Fibroblast of skin of right biceps (primary cell): ENCODE results near the gene NLRX1.
A peak's percentile ranks its signal among the peaks of the same experiment; 100 is the strongest.
"Not testable (repeated sequence)": the region's sequence is repeated elsewhere in the genome, so short reads cannot be mapped to it uniquely, and the experiment has no call there.

ENCODE experiments used
- DNase-seq: peaks from one replicate; pipeline ENCODE4 v3.0.0-alpha.2; 2013

The NLRX1 gene

GRCh38 chr11:119168471-119169281, at the start of gene NLRX1:
Gene NLRX1, plus strand, starts transcription at chr11:119168725. Its CDS starts 2,679 bp downstream, at chr11:119171404.
- peak; percentile 85 for DNase-seq

- no peak for DNase-seq
Measured at GRCh38 chr11:119118946-119119345, 49.6 kb upstream of the NLRX1 start.

- DNase-seq: peak; percentile 54
Measured at GRCh38 chr11:119120639-119121007, 47.9 kb upstream of the NLRX1 start.

- DNase-seq: peak; percentile 99
Measured at GRCh38 chr11:119121008-119121810, 47.3 kb upstream of the NLRX1 start, which contains the start of gene HINFP. Gene HINFP, plus strand, starts transcription at chr11:119121580. Its CDS starts 5,365 bp downstream, at chr11:119126945.

GRCh38 chr11:119121811-119122124, 46.8 kb upstream of the NLRX1 start:
- DNase-seq: no peak

- no peak for DNase-seq
Measured at GRCh38 chr11:119125821-119126220, 42.7 kb upstream of the NLRX1 start.

- no peak for DNase-seq
Measured at GRCh38 chr11:119126675-119127268, 41.8 kb upstream of the NLRX1 start.

GRCh38 chr11:119130662-119131061, 37.9 kb upstream of the NLRX1 start:
- DNase-seq: no peak

GRCh38 chr11:119134389-119134978, 34.0 kb upstream of the NLRX1 start:
- no peak for DNase-seq

GRCh38 chr11:119139276-119139675, 29.2 kb upstream of the NLRX1 start:
- not testable (repeated sequence) for DNase-seq

GRCh38 chr11:119144825-119145486, 23.6 kb upstream of the NLRX1 start:
- peak; percentile 64 for DNase-seq

- DNase-seq: no peak
Measured at GRCh38 chr11:119145551-119145950, 23.0 kb upstream of the NLRX1 start.

GRCh38 chr11:119147604-119148333, 20.8 kb upstream of the NLRX1 start:
- DNase-seq: no peak

GRCh38 chr11:119148720-119149017, 19.9 kb upstream of the NLRX1 start:
- no peak for DNase-seq

GRCh38 chr11:119149018-119149785, 19.3 kb upstream of the NLRX1 start, which contains the start of gene ABCG4:
Gene ABCG4, plus strand, starts transcription at chr11:119149052. Its CDS starts 914 bp downstream, at chr11:119149966.
- DNase-seq: no peak

GRCh38 chr11:119149786-119150275, 18.7 kb upstream of the NLRX1 start:
- DNase-seq: no peak

GRCh38 chr11:119152043-119152442, 16.5 kb upstream of the NLRX1 start:
- no peak for DNase-seq

GRCh38 chr11:119152604-119153003, 15.9 kb upstream of the NLRX1 start:
- DNase-seq: no peak

GRCh38 chr11:119153049-119153818, 15.3 kb upstream of the NLRX1 start:
- no peak for DNase-seq

GRCh38 chr11:119154178-119154577, 14.3 kb upstream of the NLRX1 start:
- no peak for DNase-seq
